Uterus (tissue), 4 donors: ENCODE data around the gene GPR149. TPM values are rescaled to one million over a fixed set of nuclear protein-coding genes. Genes with fewer than 3 reads are reported as not detected.

Experiments
- DNase-seq, 2 donors: peaks; one replicate each; pipeline ENCODE4 v3.0.0-alpha.2; 2019 to 2020
- H3K27ac ChIP-seq, 2 donors: fragments of 200-600 bp; sonication (generic); 1 replicate in 1 of 2; 2 replicates in 1 of 2; pipeline ENCODE4 v1.5.1; 2016 to 2018
- H3K27me3 ChIP-seq, 2 donors: fragments of 200-600 bp; sonication (generic); one replicate each; pipeline ENCODE4 v1.5.1; 2018 to 2019; ENCODE audit warnings: control low read depth in 1 of 2
- H3K36me3 ChIP-seq, 2 donors: fragments of 200-600 bp; sonication (generic); one replicate each; pipeline ENCODE4 v1.5.1; 2019; ENCODE audit warnings: control low read depth in 1 of 2
- H3K4me1 ChIP-seq, 2 donors: fragments of 200-600 bp; sonication (generic); one replicate each; pipeline ENCODE4 v1.5.1; 2018 to 2019; ENCODE audit warnings: control low read depth in 1 of 2
- H3K4me3 ChIP-seq, 2 donors: fragments of 200-600 bp; sonication (generic); 1 replicate in 1 of 2; 2 replicates in 1 of 2; pipeline ENCODE4 v1.5.1; 2018 to 2019; ENCODE audit warnings: mild to moderate bottlenecking in 1 of 2
- H3K9me3 ChIP-seq, 2 donors: fragments of 200-600 bp; sonication (generic); one replicate each; pipeline ENCODE4 v1.5.1; 2019; ENCODE audit warnings: control low read depth in 1 of 2
- POLR2A ChIP-seq, 2 donors: fragments of 450-650 bp; IDR thresholded peaks; one replicate each; pipeline ENCODE4 v1.6.1; 2016; ENCODE audit warnings: antibody characterized with exemption in 2 of 2, mild to moderate bottlenecking in 1 of 2, moderate library complexity in 1 of 2
- intact Hi-C: fragments of 100-400 bp; cut with DNase I; formaldehyde crosslinking; loops from one replicate; pipeline ENCODE4 v1.15.1; 2023; ENCODE audit warnings: low total_unique reads
- total RNA-seq, 4 donors: library from RNA; depleted of rRNA in 3 of 4; stranded (reverse); fragments of >200 nt in 3 of 4; gene quantifications; one replicate each; pipeline versions ENCODE4 v1.1.0 to v1.2.4, GENCODE V29; 2014 to 2023
- TF ChIP-seq, protein P1 (sequence below), 4 experiments: fragments of 200-600 bp in 2 of 4; fragments of 450-650 bp in 2 of 4; sonication (generic) in 2 of 4; IDR thresholded peaks; one replicate each; pipeline ENCODE4 v1.5.1; 2016 to 2019; ENCODE audit warnings: antibody characterized with exemption in 4 of 4, mild to moderate bottlenecking in 2 of 4, moderate library complexity in 1 of 4
- donor health status: DM: yes; HTN: yes; CAD: no.

Gene GPR149
- total RNA-seq, 4 donors from 2014 or later = not detected

DNA sequence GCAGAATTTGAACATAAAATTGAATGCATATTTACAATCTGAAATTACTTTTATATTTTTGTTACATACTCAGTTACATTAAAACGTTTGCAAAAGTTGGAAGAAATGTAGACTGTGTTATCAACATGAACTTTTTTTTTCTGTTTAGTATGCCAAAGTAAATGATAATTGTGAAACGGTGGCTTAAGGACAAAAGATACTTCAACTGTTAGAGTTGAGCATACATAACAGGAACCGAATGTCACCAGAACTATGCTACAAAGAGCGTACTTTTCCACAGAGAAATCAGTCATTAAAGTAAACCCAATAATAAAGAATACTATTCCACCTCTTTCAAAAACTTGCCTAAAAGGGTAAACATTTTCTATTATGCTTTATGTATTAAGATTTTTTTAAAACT, 91.4 kb downstream of the GPR149 start:
- Histone ChIP-seq H3K36me3 (no peaks in the 10 kb centered on the region), H3K4me3 (no peak overlapping the region), H3K4me1 (no peaks in the 10 kb centered on the region), H3K9me3 (no peaks in the 10 kb centered on the region), H3K27me3 (no peaks in the 10 kb centered on the region), H3K27ac (no peak overlapping the region)
- no peak for DNase-seq
- TF ChIP-seq, protein P1, sequence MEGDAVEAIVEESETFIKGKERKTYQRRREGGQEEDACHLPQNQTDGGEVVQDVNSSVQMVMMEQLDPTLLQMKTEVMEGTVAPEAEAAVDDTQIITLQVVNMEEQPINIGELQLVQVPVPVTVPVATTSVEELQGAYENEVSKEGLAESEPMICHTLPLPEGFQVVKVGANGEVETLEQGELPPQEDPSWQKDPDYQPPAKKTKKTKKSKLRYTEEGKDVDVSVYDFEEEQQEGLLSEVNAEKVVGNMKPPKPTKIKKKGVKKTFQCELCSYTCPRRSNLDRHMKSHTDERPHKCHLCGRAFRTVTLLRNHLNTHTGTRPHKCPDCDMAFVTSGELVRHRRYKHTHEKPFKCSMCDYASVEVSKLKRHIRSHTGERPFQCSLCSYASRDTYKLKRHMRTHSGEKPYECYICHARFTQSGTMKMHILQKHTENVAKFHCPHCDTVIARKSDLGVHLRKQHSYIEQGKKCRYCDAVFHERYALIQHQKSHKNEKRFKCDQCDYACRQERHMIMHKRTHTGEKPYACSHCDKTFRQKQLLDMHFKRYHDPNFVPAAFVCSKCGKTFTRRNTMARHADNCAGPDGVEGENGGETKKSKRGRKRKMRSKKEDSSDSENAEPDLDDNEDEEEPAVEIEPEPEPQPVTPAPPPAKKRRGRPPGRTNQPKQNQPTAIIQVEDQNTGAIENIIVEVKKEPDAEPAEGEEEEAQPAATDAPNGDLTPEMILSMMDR (IDR thresholded peaks at IDR 0.05) = no peak
- TF ChIP-seq POLR2A (IDR thresholded peaks at IDR 0.05) = no peak
- intact Hi-C loops = no loop called here

DNA sequence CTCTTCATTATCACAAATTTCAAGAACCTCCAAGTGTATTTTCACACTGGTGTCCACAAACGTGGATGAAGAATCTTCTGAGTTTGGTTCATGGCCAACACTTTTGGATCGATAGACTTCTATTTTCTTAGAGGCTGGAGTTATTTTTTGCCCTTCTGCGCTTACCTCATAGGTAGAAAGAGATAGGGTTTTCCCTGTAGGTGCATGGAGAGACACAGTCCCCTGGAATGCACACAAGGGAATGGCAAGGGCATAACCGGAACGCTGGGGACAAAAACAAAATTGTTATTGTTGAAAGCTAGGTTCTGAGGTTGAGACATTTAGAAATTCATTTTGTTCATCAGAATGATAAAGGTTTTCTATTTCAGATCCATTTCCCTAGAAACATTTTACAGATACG, 92.0 kb downstream of the GPR149 start:
- H3K4me1 ChIP-seq = no peaks in the 10 kb centered on the region
- no peaks in the 10 kb centered on the region for H3K27me3 ChIP-seq
- no peak overlapping the region for H3K27ac ChIP-seq
- DNase-seq = no peak
- H3K36me3 ChIP-seq = no peaks in the 10 kb centered on the region
- TF ChIP-seq POLR2A (IDR thresholded peaks at IDR 0.05) = no peak
- TF ChIP-seq, protein P1 (IDR thresholded peaks at IDR 0.05) = no peak
- intact Hi-C loops = no loop called here
- H3K4me3 ChIP-seq = no peak overlapping the region
- no peaks in the 10 kb centered on the region for H3K9me3 ChIP-seq

DNA sequence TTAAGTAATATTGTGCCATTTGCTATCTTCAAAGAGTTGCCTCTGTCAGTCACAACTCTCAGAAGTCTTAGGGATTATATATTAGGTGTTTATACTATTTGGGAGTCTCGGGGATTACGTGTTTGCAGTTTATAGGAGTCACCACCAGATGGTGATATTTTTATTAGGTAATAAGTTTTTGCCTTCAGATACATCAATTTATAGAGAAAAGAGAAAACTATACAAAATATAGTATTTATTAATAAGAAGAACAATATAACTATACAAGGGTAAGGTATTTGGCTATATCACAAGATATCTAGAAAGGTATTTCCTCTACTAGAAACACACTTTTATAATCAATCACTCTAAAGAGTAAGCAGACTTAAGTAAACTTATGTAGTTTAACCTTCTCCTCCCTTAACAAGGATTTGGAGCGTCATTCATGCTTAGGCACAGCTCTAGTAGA, 95.0 kb downstream of the GPR149 start:
- Histone ChIP-seq H3K4me1 (no peaks in the 10 kb centered on the region), H3K4me3 (no peak overlapping the region), H3K27me3 (no peaks in the 10 kb centered on the region), H3K36me3 (no peaks in the 10 kb centered on the region), H3K27ac (no peak overlapping the region), H3K9me3 (no peaks in the 10 kb centered on the region)
- DNase-seq = no peak
- TF ChIP-seq, protein P1 (IDR thresholded peaks at IDR 0.05) = peak; percentile 21 to 52 (median 41)
- no peak for TF ChIP-seq POLR2A (IDR thresholded peaks at IDR 0.05)
- intact Hi-C loops = no loop called here

DNA sequence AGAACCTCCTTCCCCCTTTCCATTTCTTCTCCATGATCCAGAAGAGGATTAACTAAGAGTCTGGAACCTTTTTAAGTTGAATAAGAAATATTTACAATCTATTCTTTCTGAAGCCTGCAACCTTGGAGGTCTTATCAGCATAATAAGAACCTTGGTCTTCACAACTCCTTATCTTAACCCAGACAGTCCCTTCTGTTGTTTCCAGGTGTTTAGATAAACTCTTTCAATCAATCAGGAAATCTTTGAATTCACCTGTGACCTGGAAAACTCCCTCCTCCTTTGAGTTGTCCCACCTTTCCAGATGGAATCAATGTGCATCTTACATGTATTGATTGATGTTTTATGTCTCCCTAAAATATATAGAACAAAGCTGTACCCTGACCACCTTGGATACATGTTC, 102.1 kb downstream of the GPR149 start:
- Histone ChIP-seq H3K27me3 (no peaks in the 10 kb centered on the region), H3K4me1 (peaks cover 0 to 7% of the 10 kb centered on the region in 2 donors), H3K4me3 (no peak overlapping the region), H3K36me3 (no peaks in the 10 kb centered on the region), H3K27ac (no peak overlapping the region), H3K9me3 (no peaks in the 10 kb centered on the region)
- DNase-seq = no peak
- TF ChIP-seq, protein P1 (IDR thresholded peaks at IDR 0.05) = no peak
- no peak for TF ChIP-seq POLR2A (IDR thresholded peaks at IDR 0.05)
- intact Hi-C loops = no loop called here

DNA sequence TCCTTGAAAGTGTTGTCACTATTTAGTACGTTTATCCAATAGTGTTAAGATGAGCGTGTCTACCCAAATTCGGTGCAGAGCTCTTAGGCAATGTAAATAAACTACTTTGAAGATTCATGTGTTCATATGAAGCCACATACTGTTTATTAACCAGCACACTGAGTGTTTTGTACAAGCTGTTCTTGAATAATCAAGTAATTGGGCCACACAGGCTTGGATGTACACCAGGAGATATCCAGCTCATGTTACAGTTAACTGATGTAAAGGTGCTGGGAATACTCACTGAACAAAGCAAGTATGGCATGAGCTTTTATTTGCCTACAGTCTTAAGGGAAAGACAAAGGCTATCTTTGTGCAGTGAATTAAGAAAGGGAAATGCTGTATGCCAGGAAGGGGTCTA, 105.1 kb downstream of the GPR149 start:
- TF ChIP-seq, protein P1 (IDR thresholded peaks at IDR 0.05) = no peak
- no peak for TF ChIP-seq POLR2A (IDR thresholded peaks at IDR 0.05)
- H3K36me3 ChIP-seq = no peaks in the 10 kb centered on the region
- H3K4me3 ChIP-seq = peak overlapping the region; percentile 86 to 89
- peaks cover 6 to 12% of the 10 kb centered on the region in 2 donors for H3K4me1 ChIP-seq
- no peaks in the 10 kb centered on the region for H3K9me3 ChIP-seq
- no peaks in the 10 kb centered on the region for H3K27me3 ChIP-seq
- H3K27ac ChIP-seq = peak overlapping the region; percentile 89 to 92
- intact Hi-C loops = no loop called here
- DNase-seq = no peak
